HL-60/S4 treated with phorbol 12-myristate 13-acetate at 8.2 ng/mL for 4 days and 3 days (cell line): ENCODE data around the gene KPTN.
"Not testable (repeated sequence)": the region's sequence is repeated elsewhere in the genome, so short reads cannot be mapped to it uniquely, and the experiment has no call there.

Experiments
- in situ Hi-C: fragments of 300-500 bp; cut with MboI; formaldehyde crosslinking; loops from 2 replicates; pipeline ENCODE4 v1.15.0; 2022; ENCODE audit warnings: low sequenced_read_pairs

KPTN gene

DNA sequence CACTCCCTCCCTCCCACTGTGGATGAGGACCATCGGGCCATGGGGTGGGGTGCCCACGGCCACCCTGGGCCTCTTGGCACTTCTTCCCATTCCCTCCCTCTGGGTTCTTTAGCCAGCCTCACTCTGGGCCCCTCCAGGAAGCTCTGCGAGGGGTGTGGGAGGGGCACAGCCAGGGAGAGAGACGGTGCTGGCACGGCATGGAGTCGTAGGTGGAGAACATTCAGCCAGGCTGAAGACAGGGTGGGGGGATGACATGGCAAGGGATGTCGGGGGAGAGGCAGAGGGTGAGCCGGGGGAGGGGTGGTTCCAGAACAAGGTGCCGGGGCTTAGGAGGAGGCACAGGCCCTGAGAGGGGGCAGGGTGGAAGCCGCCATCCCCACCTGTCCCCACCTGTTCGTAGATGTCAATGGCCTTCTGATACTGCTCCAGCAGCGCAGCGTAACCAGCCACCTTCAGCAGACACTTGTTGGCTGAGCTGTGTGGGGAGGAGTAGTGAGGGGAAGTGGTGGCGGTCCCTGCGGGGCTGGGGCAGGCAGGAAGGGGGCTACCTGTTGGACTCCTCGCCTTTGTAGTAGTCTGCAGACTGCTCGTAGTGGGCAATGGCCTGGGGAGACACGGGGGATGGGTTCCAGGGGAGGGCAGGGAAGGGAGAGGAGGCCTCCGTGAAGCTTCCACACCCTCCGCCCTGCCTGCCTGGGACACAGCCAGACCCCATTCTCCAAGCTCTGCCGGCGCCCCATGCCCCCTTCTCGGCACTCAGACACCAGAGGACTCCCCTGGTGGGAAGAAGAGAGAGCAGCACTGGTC is 8.8 kb upstream of the KPTN start:
- in situ Hi-C loops, result no loop called here

DNA sequence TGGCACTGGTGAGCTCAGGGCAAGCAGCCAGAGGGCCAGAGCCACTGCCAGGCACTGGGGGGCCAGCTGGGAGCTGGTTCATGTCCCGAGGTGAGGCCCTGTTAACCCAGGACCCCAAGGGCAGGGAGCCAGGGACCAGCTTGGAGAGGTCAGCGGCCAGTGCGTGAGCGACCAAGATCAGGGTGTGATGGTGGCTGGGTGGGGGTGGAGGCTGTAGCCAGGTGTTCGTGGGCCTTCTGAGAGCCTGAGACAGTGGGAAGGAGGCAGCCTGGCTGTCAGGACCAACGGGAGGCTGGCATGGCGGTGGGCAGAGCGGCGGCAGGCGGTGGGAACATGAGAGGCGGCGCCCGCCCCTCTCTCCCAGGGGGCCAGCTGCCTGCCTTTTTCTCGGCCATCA is 8.1 kb upstream of the KPTN start:
- in situ Hi-C loops, result no loop called here

DNA sequence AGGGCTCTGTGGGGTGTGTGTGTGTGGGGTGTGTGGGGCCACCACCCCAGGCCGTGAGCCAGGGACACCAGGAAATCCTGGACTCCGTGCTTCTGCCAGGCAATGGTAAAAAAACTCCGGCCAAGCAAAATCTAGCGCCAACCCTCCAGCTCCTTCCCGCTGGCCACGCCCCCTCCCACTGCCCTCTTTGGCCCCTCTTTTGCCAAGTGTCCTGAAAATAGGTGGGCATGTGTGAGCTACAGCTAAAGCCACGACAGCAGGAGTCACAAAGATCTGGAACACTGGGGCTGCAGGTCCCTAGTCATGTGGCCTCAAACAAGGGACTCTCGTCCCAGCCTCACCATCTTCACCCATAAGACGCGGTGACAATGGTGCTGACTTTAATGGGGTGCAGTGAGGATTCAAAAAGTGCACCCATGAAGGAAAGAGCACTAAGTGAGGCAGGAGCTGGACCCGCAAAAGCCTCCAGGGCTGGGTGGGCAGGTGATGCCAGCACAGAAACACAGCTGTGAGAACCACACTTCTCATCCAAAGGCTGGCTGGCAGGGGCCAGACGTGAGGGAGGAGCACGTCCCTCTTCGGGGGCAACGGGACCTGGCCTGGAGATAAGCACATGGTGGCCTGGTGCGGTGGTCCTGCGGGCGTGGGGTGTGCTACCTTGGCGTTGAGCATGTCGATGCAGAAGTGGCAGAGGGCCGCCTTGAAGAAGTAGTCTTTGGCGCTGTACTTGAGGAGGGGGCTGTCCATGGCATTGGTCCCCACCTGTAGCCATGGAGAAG is 7.5 kb upstream of the KPTN start:
- in situ Hi-C loops, result no loop called here

DNA sequence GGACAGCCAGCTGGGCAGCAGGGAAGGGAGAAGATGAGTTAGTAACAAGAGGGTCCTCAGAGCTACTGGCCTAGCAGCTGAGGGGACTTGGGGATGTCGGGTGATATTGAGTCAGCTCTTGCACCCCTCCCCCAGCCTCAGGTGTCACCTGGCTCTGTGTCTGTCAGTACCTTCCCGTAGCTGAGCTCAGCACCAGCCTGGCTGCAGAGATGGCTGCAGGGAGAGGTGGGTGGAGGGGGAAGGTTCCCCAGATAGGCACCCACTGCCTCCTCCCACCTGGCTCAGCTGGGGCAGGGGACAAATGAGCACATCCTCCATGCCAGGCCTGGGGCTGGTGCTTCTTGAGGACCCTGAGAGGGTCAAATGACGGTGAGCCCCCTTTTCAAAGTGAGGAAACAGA is 6.8 kb upstream of the KPTN start:
- in situ Hi-C loops, result no loop called here

DNA sequence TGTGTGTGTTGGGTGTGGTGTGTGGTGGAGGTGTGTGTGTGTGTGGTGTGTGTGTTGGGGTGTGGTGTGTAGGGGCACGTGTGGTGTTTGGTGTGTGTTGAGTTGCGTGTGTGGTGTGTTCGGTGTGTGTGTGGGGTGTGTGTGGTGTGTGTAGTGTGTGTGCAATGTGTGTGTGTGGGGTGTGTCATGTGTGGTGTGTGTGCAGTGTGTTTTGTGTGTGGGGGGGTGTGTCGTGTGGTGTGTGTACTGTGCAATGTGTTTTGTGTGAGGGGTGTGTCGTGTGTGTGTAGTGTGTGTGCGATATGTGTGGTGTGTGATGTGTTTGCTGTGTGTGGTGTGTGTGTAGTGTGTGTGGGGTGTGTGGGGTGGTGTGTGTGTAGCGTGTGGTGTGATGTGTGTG is 6.0 kb upstream of the KPTN start:
- in situ Hi-C loops, result no loop called here

DNA sequence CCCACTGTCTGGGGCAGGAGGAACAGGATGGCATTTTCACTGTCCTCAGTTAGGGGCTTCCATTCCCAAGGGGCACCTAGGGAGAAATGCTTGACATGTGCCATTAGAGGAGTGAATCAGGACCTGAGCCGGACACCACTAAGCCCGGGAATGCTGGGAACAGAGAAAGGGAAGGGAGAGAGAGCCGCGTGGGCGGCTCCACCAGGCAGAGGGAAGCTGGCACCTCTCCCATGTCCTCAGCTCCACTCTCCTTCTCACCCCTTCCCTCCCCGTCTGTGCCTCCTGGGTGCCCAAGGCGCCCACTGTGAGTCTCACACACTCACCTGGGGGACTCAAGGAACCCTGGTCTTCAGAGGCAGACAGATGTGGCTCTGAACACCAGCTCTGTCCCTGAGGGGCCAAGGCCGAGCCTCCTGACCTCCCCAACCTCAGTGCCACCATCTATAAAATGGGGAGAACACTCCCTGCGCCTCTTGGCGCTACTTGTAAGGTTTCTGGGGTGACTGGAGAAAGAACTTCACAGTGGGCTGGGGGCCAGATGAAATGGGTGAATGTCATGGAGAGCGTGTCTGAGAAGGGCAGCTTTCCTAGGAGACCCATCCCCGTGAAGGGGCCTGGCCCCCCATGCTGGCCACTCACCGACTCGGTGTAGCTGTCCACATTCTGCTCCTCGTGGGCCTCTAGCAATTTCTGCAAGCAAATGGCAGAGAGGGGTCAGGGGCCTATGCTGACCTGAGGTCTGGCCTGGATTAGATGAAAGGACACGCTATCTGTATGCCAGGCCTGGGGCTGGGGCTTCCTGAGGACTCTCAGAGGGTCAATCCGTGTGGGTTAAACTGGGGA is 5.3 kb upstream of the KPTN start:
- in situ Hi-C loops, result no loop called here

DNA sequence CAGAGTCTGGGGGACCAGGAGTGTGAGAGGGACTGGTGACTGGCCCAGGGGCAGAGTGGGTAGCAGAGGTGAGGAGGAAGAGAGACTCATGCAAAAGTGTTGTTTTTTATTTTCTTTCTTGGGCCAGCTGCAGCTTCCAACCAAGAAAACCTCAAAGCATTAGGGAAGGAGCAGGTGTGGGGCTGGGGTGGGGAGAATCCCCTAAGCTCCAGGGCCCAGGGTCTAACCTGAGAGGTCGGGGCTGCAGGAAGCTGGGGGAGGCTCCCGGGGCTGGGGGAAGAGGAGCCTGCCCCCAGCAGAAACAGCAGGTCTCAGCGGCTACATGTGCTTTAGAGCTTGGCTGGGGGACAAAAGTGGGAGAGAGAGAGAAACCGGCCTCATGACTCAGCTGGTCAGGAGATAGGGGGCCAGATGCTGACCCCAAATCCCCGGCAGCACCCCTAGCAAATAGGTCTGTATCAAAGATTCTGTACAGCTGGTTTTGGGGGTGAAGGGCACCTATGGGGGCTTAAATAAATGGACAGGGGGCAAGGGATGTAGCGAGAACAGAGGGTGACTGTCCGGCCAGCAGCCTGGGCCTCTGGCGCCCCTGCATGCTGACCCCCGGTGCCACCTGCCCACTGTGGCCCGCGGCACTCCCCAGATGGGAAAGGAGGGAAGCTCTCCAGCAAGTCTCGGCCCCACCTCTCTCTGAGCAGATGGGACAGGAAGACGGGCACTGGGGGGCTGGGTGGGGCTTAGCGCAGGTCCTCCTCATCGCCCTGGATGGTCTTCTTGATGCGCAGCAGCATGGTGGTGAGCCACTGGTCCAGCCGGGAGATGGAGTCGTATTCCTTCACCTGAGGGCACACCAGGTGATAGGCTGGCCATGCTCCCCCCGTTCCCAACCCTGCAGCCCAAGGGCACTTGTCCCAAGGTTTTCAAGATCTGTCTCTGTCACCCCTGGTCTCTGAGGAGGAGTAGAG is 3.8 kb upstream of the KPTN start:
- in situ Hi-C loops, result no loop called here

DNA sequence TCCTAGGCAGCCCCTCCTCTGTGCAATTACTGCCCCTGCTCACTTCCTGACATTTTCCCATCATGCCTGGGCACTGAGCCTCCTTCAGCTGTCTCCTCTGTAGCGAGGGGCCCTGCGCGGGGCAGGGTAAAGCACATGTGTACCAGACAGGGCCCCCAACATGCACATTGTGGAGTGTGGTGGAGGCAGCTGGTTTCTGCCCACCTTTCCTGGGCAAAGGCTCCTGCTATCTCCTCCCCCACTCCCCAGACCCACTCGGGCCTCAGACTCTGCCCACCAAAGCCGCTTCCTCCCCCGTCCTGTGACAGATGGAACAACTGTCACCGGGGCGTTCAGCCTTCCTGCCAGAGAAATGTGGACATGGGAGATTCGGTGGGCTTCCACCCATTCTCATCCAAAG is 2.9 kb upstream of the KPTN start:
- in situ Hi-C loops, result no loop called here

DNA sequence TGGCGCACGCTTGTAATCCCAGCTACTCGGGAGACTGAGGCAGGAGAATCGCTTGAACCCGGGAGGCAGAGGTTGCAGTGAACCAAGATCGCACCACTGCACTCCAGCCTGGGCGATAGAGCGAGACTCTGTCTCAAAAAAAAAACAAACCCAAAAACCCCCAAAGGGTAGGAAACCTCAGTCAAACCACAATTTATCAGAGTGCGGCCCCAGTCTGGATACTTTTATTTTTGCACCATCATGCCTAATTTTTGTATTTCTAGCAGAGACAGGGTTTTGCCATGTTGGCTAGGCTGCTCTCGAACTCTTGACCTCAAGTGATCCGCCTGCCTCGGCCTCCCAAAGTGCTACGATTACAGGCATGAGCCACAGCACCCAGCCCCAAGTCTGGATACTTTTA is 2.2 kb upstream of the KPTN start:
- in situ Hi-C loops, result not testable (repeated sequence)

DNA sequence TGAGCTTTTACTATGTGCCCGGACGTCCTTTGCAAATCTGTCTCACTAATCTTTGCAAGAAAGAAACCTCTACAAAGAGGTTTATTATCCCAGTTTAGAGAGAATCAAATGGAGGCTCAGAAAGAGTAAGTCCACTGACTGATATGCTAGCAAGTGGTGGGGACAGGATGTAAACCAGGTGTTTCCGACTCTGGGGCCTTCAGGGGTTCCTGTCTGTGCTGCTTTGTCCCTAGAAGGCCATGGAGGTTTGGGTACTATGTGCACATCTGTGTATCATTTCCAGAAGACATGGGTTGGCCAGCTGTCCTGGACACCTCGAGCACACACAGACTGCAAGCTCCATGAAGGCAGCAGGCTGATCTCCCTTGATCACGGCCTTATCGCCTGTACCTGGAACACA is 1.2 kb upstream of the KPTN start:
- in situ Hi-C loops, result no loop called here

DNA sequence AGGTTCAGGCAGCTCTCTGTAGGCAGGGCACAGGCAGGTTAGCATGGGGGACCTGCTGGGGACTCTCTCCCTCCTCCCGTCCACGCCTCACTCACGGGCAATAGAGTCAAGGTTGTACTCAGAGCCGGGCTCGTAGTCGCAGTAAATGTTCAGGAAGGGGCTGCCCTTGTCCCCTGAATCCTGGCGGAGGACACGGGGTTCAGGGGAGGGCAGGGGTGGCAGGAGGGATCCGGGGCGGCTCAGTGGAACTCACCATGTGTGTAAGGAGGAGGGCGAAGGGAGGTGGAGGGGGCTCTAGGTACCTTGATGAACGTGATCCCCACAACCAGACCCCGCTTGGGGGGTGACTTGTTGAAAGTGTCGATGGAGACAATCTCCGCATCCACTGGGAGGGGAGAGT is 819 bp downstream of the KPTN start:
- in situ Hi-C loops, result no loop called here

DNA sequence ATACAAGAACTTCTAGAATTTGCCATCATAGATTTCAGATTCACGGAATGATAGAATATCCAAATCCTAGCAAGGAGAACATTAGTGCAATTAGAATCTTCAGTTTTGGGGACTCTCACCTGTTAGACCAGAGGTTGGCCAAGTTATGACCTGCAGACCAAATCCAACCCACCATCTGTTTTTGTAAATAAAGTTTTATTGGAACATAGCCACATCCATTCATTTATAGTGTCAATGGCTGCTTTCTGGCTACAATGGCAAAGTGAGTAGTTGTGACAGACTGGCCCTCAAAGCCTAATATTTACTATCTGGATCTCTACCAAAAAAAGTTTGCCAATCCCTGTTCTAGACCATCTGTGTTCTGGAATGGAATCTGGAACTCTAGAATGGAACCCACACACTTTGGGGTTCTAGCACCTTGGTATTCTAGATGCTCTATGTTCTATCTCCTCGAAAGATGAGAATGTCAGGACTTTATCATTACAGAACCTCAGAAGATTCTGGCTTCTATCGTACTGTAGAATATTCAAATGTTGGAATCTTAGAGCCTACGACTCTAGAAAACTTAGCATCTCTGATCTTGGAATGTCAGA is 2.5 kb downstream of the KPTN start:
- in situ Hi-C loops, result no loop called here

DNA sequence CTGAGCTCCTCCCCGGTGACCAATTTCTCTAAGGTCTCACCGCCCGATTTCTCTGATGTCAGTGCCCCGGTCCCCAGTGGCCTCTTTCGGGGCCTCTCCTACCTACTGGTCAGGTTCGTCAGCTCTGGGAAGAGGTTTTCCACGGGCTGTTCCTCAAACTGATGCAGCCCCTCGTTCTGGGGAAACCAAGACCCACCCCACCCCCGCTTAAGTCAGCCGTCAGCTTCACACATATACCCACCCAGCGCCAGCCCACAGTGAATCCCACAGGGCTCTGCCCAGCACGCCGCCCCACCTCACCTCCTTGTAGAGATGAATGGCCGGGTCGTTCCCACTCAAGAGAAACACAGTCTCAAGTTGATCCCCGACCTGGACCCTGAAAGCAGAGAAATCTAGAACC is 3.4 kb downstream of the KPTN start:
- in situ Hi-C loops, result no loop called here

DNA sequence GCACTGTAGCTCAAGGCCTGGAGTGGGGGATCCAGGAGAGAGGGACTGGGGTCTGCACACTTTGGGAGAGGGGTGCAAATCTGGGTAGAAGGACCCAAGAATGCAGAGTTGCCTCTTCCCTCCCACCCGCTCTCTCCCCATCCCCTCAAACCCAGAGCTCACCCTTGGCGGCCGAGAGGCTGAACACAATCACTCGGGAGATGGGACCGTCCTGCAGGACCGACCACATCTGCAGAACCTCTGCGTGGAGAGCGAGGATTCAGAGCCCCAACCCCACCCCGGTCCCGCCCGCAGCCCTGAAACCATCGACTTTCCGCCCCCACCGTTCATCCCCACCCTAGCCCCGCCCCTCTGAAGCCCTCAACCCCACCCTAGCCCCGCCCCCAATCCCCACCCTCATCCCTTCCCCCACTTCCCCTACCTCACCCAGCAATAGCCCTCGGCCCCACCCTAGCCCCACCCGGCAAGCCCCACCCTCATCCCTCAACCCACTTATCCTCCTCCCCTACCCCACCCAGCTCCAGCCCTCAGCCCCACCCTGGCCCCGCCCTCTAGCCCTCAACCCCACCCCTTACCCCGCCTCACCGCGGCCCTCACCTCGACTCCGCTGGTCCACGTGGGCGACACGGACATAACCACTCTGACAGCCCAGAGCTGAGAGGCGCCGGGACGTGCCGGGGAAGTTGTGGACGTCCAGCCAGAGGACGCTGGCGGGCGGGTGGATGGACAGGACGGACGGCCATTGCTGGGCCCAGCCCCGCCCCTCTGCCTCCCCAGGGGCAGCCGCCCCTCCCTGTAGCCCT is 4.1 kb downstream of the KPTN start:
- in situ Hi-C loops, result no loop called here

DNA sequence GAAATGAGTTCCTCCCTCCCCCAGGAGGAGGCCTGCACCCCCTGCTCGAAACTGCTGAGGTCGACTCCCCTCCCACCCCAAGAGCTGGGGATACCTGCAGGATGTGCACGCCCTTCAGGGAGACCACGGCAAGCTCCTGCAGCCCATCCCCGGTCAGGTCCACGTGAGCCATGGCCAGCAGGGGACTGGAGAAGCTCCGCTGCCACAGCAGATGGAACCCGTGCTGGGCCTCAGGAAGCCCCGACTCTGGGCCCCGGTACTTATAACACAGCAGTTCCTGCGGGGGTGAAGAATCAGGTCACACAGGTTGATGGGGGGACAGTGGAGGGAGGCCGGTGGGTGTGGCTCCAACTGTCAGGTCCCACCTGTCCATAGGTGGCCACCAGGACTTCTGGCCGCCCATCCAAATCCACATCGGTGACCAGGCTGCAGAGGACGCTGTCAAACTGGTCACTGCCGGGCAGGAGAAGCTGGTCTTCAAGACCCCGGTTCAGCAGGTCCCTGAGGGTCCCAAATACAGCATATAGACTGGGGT is 7.5 kb downstream of the KPTN start:
- in situ Hi-C loops, result no loop called here

DNA sequence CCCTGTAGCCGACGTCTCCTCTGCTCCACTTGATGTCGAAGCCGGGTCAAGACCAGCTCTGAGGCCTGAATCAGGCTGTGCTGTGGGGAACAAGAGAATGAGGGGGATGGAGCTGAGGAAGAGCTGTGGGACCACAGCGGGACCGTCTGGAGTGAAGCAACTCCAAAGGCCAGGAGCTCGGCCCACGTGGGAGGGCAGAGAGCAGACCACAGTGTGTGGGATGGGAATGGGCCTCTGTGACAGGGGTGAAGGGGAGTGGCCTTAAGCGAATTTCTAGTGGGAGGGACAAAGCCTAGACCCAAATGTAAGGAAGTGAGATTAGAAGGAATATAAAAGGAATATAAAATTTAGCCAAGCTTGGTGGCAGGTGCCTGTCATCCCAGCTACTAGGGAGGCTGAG is 8.6 kb downstream of the KPTN start:
- in situ Hi-C loops, result no loop called here

DNA sequence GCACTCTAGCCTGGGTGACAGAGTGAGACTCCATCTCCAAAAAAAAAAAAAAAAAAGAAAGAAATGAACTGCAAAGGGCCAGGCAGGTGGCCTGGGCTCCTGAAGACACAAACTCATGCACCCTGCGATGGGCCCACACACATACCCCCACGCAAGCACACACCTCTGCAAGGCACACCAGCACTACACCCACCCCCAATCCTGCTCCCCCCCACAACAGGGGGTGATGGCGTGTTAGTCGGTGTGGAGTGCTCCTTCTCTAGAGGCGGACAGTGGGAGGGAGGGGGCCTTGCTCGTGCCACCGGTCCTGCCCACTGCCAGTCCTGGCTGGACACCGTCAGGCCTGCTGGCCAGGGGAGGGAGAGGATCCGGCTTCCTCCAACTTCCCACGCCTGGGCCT is 10.7 kb downstream of the KPTN start:
- in situ Hi-C loops, result no loop called here

DNA sequence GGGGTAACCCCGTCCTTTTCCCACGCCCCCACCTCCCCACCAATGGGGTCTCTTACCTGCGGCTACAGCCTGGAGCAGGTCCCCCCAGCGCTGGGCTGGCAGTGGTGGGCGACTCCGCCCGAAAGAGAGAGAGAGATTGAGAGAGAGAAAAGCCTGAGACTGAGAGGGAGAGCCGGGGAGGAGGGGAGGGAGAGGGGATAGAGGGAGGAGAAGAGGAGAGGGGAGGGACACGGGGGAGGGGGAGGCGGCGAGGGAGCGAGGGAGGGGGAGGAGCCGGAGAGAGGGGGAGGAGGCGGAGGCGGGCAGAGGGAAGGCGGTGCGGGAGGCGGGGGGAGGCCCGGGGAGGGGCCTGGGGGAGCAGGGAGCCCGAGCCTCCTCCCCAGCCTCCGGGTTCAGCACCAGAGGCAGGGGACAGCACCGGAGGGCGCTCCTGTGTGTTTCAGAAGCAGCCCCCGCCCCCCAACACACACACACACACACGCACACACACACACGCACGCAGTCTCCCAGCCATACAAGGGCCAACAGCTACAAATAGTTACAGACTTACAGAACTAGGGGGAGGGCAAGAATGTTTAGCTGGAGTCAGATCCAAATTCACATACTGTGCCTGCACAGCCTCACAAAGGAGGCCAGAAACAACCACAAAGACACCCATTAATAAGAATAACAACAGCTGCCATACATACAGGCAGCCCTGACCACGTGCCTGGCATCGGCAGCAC is 12.1 kb downstream of the KPTN start, which contains the start of gene SLC8A2:
SLC8A2 (minus strand) TSS at position 161 of the 725 bp plus-strand sequence. CDS start 5,490 bp downstream, outside the sequence.
- in situ Hi-C loops, result no loop called here
